GM20000 (cell line): ENCODE data around the gene SRPRB.

Experiments
- DNase-seq: peaks from one replicate; pipeline ENCODE4 v3.0.0; 2012; ENCODE audit warnings: low spot score
- TF ChIP-seq, protein P1 (sequence below): IDR thresholded peaks from 2 replicates; pipeline ENCODE4 v1.5.1; 2012; ENCODE audit warnings: mild to moderate bottlenecking, control low read depth; ENCODE audit errors: extremely low read depth, missing control alignments

SRPRB gene

DNA sequence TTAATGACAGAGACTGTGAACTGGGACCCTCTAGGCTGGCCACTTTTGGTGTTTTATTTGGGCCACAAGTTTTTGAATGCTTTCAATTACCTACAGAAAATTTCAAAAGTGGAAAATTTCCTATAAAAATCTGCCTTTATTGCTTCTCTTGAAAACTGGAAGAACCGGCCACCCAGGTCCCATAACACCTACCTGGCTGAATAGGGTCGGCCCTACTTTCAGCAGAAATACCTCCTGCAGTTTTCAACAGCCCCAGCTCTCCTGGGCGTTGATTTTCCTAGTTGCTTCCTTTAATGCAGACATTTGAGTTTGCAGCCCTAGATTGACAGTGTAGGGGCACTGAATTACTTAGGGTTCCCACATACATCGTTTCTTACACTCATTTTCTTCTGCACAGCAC lies 719 bp upstream of the SRPRB start:
- TF ChIP-seq, protein P1, sequence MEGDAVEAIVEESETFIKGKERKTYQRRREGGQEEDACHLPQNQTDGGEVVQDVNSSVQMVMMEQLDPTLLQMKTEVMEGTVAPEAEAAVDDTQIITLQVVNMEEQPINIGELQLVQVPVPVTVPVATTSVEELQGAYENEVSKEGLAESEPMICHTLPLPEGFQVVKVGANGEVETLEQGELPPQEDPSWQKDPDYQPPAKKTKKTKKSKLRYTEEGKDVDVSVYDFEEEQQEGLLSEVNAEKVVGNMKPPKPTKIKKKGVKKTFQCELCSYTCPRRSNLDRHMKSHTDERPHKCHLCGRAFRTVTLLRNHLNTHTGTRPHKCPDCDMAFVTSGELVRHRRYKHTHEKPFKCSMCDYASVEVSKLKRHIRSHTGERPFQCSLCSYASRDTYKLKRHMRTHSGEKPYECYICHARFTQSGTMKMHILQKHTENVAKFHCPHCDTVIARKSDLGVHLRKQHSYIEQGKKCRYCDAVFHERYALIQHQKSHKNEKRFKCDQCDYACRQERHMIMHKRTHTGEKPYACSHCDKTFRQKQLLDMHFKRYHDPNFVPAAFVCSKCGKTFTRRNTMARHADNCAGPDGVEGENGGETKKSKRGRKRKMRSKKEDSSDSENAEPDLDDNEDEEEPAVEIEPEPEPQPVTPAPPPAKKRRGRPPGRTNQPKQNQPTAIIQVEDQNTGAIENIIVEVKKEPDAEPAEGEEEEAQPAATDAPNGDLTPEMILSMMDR = no peak
- DNase-seq = no peak

DNA sequence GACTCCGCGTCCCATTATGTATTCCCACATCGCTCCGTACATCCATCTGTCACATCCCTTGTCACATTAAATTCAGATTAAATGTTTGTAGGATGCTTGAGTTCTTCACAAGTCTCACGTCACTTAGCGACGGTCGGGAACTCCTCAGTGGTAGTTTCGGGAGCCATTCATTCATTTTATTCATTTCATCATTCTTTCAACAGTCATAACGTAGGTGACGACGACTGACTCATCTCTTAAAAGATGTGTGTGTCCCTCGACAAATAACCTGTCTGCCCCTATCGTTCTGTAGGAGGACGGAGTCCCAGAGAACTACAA lies 272 bp upstream of the SRPRB start:
- TF ChIP-seq, protein P1 = no peak
- no peak for DNase-seq

DNA sequence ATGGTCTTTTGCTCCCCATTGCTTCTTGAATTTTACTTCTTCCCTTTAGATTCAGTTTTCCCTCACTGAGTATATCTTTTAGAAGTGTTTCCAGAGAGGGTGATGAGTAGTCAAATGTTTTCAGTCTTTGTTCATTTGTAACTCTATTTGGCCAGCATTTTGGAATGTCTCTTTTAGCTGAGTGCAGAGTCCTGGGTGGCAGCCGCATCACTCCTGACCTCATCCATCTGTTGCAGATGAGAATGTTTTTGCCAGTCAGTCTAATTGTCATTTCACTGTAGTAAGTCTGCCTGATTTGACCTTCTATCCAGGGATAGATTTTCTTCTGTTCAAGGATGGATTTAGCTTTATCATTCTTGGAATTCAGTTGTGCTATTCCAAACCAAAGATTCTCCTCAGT lies 7.3 kb downstream of the SRPRB start:
- TF ChIP-seq, protein P1 = no peak
- DNase-seq = no peak

DNA sequence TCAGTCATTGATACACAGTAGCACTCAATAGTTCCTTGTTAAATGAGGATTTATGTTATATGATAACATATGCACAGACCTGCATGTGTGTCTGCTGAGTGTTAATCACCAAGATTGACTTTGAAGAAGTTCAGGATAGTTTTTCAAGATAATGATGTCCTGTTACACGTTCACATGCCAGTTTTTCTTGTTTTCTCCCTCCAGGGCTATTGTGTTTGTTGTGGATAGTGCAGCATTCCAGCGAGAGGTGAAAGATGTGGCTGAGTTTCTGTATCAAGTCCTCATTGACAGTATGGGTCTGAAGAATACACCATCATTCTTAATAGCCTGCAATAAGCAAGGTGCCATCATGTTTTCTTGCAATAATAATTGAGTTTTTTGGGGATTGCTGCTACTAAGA lies 9.8 kb downstream of the SRPRB start:
- TF ChIP-seq, protein P1 = no peak
- DNase-seq = no peak

DNA sequence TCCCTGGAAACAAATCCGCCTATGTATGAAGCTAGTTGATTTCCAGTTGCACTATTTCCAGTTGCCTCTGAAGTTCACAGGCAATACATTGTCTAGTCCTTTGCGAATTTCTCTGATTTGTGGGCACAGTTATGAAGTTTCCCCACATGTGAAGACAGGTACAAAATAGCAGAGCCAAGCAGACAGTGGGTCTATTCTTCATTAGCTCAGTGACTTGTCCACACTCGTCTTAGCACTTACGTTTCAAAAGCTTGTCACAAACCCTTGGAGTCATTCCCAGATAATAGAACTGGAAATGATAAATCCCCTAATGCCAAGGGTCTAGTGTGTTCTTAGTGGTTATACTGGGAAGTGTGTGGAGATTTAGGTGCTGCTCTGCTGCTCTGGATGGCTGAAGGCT lies 14.5 kb downstream of the SRPRB start:
- DNase-seq = no peak
- TF ChIP-seq, protein P1 = no peak

- no peak for DNase-seq
Observed at GRCh38 chr3:133820889-133821675, 15.5 kb downstream of the SRPRB start.

More at GRCh38 chr3:133820889-133821675, 15.5 kb downstream of the SRPRB start:
- TF ChIP-seq, protein P1 = no peak
